22Rv1 (cell line): ENCODE data around the gene BEND4.

Experiments used
- ZFX ChIP-seq: fragments of 450-650 bp; IDR thresholded peaks from 2 replicates; pipeline ENCODE4 v1.6.1; 2017; ENCODE audit warnings: antibody characterized with exemption, borderline replicate concordance
- TF ChIP-seq, protein P1 (sequence below): fragments of 450-650 bp; IDR thresholded peaks from 2 replicates; pipeline ENCODE4 v1.5.1; 2017; ENCODE audit warnings: mild to moderate bottlenecking

DNA sequence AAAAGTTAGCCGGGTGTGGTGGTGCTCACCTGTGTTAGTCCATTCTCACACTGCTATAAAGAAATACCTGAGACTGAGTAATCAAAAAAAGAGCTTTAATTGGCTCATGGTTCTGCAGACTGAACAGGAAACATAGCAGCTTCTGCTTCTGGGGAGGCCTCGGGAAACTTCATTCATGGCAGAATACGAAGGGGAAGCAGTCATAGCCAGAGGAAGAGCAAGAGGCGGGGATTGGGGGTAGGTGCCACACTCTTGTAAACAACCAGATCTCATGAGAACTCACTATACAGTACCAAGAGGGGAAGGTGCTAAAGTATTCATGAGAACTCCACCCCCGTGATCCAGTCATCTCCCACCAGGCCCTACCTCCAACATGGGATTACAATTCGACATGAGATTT, 64.1 kb downstream of the BEND4 start:
- TF ChIP-seq, protein P1, sequence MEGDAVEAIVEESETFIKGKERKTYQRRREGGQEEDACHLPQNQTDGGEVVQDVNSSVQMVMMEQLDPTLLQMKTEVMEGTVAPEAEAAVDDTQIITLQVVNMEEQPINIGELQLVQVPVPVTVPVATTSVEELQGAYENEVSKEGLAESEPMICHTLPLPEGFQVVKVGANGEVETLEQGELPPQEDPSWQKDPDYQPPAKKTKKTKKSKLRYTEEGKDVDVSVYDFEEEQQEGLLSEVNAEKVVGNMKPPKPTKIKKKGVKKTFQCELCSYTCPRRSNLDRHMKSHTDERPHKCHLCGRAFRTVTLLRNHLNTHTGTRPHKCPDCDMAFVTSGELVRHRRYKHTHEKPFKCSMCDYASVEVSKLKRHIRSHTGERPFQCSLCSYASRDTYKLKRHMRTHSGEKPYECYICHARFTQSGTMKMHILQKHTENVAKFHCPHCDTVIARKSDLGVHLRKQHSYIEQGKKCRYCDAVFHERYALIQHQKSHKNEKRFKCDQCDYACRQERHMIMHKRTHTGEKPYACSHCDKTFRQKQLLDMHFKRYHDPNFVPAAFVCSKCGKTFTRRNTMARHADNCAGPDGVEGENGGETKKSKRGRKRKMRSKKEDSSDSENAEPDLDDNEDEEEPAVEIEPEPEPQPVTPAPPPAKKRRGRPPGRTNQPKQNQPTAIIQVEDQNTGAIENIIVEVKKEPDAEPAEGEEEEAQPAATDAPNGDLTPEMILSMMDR = no peak
- no peak for TF ChIP-seq ZFX
